ENCODE results near the gene ATP5MC3. TPM values are rescaled to one million over a fixed set of nuclear protein-coding genes. Genes with fewer than 3 reads are reported as not detected.
A peak's percentile ranks its signal among the peaks of the same experiment; 100 is the strongest.

Gene ATP5MC3
- total and polyA plus RNA-seq, 2 donors from 2014 or later = 189 to 990 TPM

- Histone ChIP-seq H3K36me3 (ENCODE audit: control insufficient read depth in 2 of 3, insufficient read depth in 3 of 3, low read length in 3 of 3) (no peaks in the 10 kb centered on the region), H3K4me1 (ENCODE audit: control insufficient read depth in 2 of 3, insufficient read depth in 2 of 3, low read depth in 1 of 3, low read length in 3 of 3) (peaks cover 0 to 2% (median 0%) of the 10 kb centered on the region in 3 donors), H3K27ac (ENCODE audit: low read depth in 2 of 2, low read length in 2 of 2) (peak within 1 kb of the TSS; percentile 88 to 98), H3K4me3 (ENCODE audit: low read length in 3 of 3) (peak within 1 kb of the TSS; percentile 96 to 100 (median 100)), H3K27me3 (ENCODE audit: control insufficient read depth, insufficient read depth, low read length) (no peaks in the 10 kb centered on the region), H3K9me3 (ENCODE audit: control insufficient read depth in 2 of 3, insufficient read depth in 1 of 3, low read length in 3 of 3) (no peaks in the 10 kb centered on the region), H3K9ac (ENCODE audit: low read length in 3 of 3) (peak within 1 kb of the TSS; percentile 90 to 100 (median 100))
- FAIRE-seq = peak; percentile 99
- TF ChIP-seq CTCF (IDR thresholded peaks at IDR 0.05; ENCODE audit: borderline replicate concordance, extremely low read depth, insufficient read depth) = no peak
- intact Hi-C loops (cut with DNase I) = no loop called here
- peak; percentile 99 to 100 (median 100) for DNase-seq
Observed at GRCh38 chr2:175167792-175168563, 13.5 kb downstream of the ATP5MC3 start, which contains the start of gene ATF2. ATF2 (minus strand) TSS chr2:175168203; CDS start chr2:175136443, 31,760 bp downstream.

- H3K4me3 ChIP-seq (ENCODE audit: low read length in 3 of 3) = peak overlapping the region; percentile 96 to 100 (median 100)
- DNase-seq (peak; percentile 43 to 79 (median 67)), FAIRE-seq (no peak)
- peak overlapping the region; percentile 90 to 100 (median 100) for H3K9ac ChIP-seq (ENCODE audit: low read length in 3 of 3)
- TF ChIP-seq CTCF (IDR thresholded peaks at IDR 0.05; ENCODE audit: borderline replicate concordance, extremely low read depth, insufficient read depth) = no peak
- intact Hi-C loops (cut with DNase I) = no loop called here
- no peaks in the 10 kb centered on the region for H3K9me3 ChIP-seq (ENCODE audit: control insufficient read depth in 2 of 3, insufficient read depth in 1 of 3, low read length in 3 of 3)
- no peaks in the 10 kb centered on the region for H3K27me3 ChIP-seq (ENCODE audit: control insufficient read depth, insufficient read depth, low read length)
- H3K36me3 ChIP-seq (ENCODE audit: control insufficient read depth in 2 of 3, insufficient read depth in 3 of 3, low read length in 3 of 3) = no peaks in the 10 kb centered on the region
- peaks cover 0 to 2% (median 0%) of the 10 kb centered on the region in 3 donors for H3K4me1 ChIP-seq (ENCODE audit: control insufficient read depth in 2 of 3, insufficient read depth in 2 of 3, low read depth in 1 of 3, low read length in 3 of 3)
- H3K27ac ChIP-seq (ENCODE audit: low read depth in 2 of 2, low read length in 2 of 2) = peak overlapping the region; percentile 88 to 98
Observed at GRCh38 chr2:175167076-175167791, 14.3 kb downstream of the ATP5MC3 start.

GRCh38 chr2:175166216-175166824 is 15.2 kb downstream of the ATP5MC3 start:
- intact Hi-C loops (cut with DNase I) = no loop called here
- DNase-seq (peak in 1 of 5 donors; percentile 7), FAIRE-seq (no peak)
- Histone ChIP-seq H3K9me3 (ENCODE audit: control insufficient read depth in 2 of 3, insufficient read depth in 1 of 3, low read length in 3 of 3) (no peaks in the 10 kb centered on the region), H3K27me3 (ENCODE audit: control insufficient read depth, insufficient read depth, low read length) (no peaks in the 10 kb centered on the region), H3K27ac (ENCODE audit: low read depth in 2 of 2, low read length in 2 of 2) (no peak overlapping the region), H3K4me1 (ENCODE audit: control insufficient read depth in 2 of 3, insufficient read depth in 2 of 3, low read depth in 1 of 3, low read length in 3 of 3) (peaks cover 0 to 2% (median 0%) of the 10 kb centered on the region in 3 donors), H3K4me3 (ENCODE audit: low read length in 3 of 3) (peak overlapping the region in 2 of 3 donors; percentile 96 to 100), H3K36me3 (ENCODE audit: control insufficient read depth in 2 of 3, insufficient read depth in 3 of 3, low read length in 3 of 3) (no peaks in the 10 kb centered on the region), H3K9ac (ENCODE audit: low read length in 3 of 3) (peak overlapping the region in 1 of 3 donors; percentile 100)
- TF ChIP-seq CTCF (IDR thresholded peaks at IDR 0.05; ENCODE audit: borderline replicate concordance, extremely low read depth, insufficient read depth) = no peak

All from kidney (tissue), 14 donors.